H1 (cell line): ENCODE data around the gene ULK1. TPM values are rescaled to one million over a fixed set of nuclear protein-coding genes. Genes with fewer than 3 reads are reported as not detected.

Experiments used
- ASH2L ChIP-seq: fragments of 200-600, 300-600 bp; sonication (generic); IDR thresholded peaks from one replicate; pipeline ENCODE4 v1.7.1; 2017; ENCODE audit warnings: low read length
- BCL11A ChIP-seq, 2 experiments: IDR thresholded peaks; one replicate each; pipeline ENCODE4 v1.6.1; 2011; ENCODE audit warnings: low read depth in 2 of 2, low read length in 2 of 2, mild to moderate bottlenecking in 2 of 2
- CBX5 ChIP-seq: fragments of 300-800, 300-1000 bp; sonication (generic); IDR thresholded peaks from 2 replicates; pipeline ENCODE4 v1.7.1; 2016; ENCODE audit warnings: antibody characterized with exemption, low read length, low read depth
- EGR1 ChIP-seq: IDR thresholded peaks from 2 replicates; pipeline ENCODE4 v1.6.1; 2011; ENCODE audit warnings: low read depth, low read length, borderline replicate concordance
- HDAC6 ChIP-seq: IDR thresholded peaks from one replicate; pipeline ENCODE4 v1.7.1; 2012; ENCODE audit warnings: low read depth, mild to moderate bottlenecking, inconsistent platforms, low read length, moderate library complexity
- KDM1A ChIP-seq: fragments of 200-600, 300-600 bp; sonication (generic); IDR thresholded peaks from 2 replicates; pipeline ENCODE4 v1.7.1; 2016; ENCODE audit warnings: mild to moderate bottlenecking, low read length, borderline replicate concordance
- KDM4A ChIP-seq: IDR thresholded peaks from one replicate; pipeline ENCODE4 v1.7.1; 2012; ENCODE audit warnings: low read depth, mild to moderate bottlenecking, moderate library complexity, low read length, inconsistent platforms; ENCODE audit not compliant: severe bottlenecking
- NANOG ChIP-seq: IDR thresholded peaks from 2 replicates; pipeline ENCODE4 v1.6.1; 2011; ENCODE audit warnings: low read length, low read depth, mild to moderate bottlenecking, inconsistent platforms; ENCODE audit not compliant: insufficient read depth, poor library complexity, severe bottlenecking
- NRF1 ChIP-seq: IDR thresholded peaks from 2 replicates; pipeline ENCODE4 v1.6.1; 2011; ENCODE audit warnings: mild to moderate bottlenecking, low read depth, low read length, improper control_type of control experiment
- PHF8 ChIP-seq: fragments of 200-600 bp; sonication (generic); conservative IDR thresholded peaks from 2 replicates; pipeline ENCODE4 v1.7.1; 2012; ENCODE audit warnings: low read depth, mild to moderate bottlenecking, inconsistent platforms, low read length, moderate library complexity
- RBBP5 ChIP-seq: IDR thresholded peaks from 2 replicates; pipeline ENCODE4 v1.7.1; 2012; ENCODE audit warnings: low read depth, mild to moderate bottlenecking, inconsistent platforms, low read length, moderate library complexity, borderline replicate concordance
- SUZ12 ChIP-seq: fragments of 200-600 bp; sonication (generic); IDR thresholded peaks from 2 replicates; pipeline ENCODE4 v1.6.1; 2012; ENCODE audit warnings: mild to moderate bottlenecking, inconsistent platforms, low read length, moderate library complexity, mixed read lengths
- YY1 ChIP-seq: IDR thresholded peaks from 2 replicates; pipeline ENCODE4 v1.6.1; 2011; ENCODE audit warnings: low read depth, mild to moderate bottlenecking, low read length
- ZNF274 ChIP-seq: IDR thresholded peaks from 2 replicates; pipeline ENCODE4 v1.7.0; 2012; ENCODE audit warnings: low read length, borderline replicate concordance; ENCODE audit errors: extremely low read depth
- polyA plus RNA-seq, 7 experiments: library from polyadenylated mRNA; depleted of rRNA in 3 of 7; stranded (reverse) in 5 of 7; unstranded in 2 of 7; fragments of >200 nt in 5 of 7; fragments of 200-250 nt in 2 of 7; gene quantifications; 1 replicate in 5 of 7; 2 replicates in 1 of 7; 4 replicates in 1 of 7; pipeline versions ENCODE4 v1.2.1 to v1.2.3, GENCODE V29; 2011 to 2013; ENCODE audit warnings: missing spikeins in 2 of 7, mixed read lengths in 2 of 7
- total RNA-seq: library from RNA; stranded (reverse); fragmentation: NEBNext Ultra II Directional; extraction: Animal tissue kit (Norgen Biotek cat#: 25700); gene quantifications from 2 replicates; pipeline ENCODE4 v1.2.1, GENCODE V29; 2021
- TF ChIP-seq, protein P1 (sequence below): IDR thresholded peaks from 2 replicates; pipeline ENCODE4 v1.6.1; 2012; ENCODE audit warnings: inconsistent platforms

ULK1 gene
- total and polyA plus RNA-seq, 2 of the 8 experiments (the other 6 are each of a cell fraction or from before 2014, with no cell fraction given) = 13.0 to 44.1 TPM

- TF ChIP-seq BCL11A (IDR thresholded peaks at IDR 0.05; ENCODE audit: low read depth in 2 of 2, low read length in 2 of 2) (no peak), NRF1 (no peak), CBX5 (no peak), ZNF274 (no peak), PHF8 (peak; percentile 31; the same call in 1 of the 2 replicates), SUZ12 (no peak), YY1 (no peak), KDM1A (no peak), RBBP5 (peak; percentile 32; the same call in 1 of the 2 replicates), HDAC6 (no peak), NANOG (no peak), ASH2L (no peak), KDM4A (peak; percentile 27), EGR1 (no peak)
- TF ChIP-seq, protein P1, sequence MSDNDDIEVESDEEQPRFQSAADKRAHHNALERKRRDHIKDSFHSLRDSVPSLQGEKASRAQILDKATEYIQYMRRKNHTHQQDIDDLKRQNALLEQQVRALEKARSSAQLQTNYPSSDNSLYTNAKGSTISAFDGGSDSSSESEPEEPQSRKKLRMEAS = no peak
Observed at GRCh38 chr12:131929581-131930456, 35.4 kb downstream of the ULK1 start (continued).
